ENCODE data around the gene CCDC63.

CCDC63 gene

GRCh38 chr12:110874351-110874750 is 27.6 kb downstream of the CCDC63 start:
- DNase-seq (ENCODE audit: low read depth, low spot score) = no peak
- H3K27ac ChIP-seq = no peak overlapping the region

DNA sequence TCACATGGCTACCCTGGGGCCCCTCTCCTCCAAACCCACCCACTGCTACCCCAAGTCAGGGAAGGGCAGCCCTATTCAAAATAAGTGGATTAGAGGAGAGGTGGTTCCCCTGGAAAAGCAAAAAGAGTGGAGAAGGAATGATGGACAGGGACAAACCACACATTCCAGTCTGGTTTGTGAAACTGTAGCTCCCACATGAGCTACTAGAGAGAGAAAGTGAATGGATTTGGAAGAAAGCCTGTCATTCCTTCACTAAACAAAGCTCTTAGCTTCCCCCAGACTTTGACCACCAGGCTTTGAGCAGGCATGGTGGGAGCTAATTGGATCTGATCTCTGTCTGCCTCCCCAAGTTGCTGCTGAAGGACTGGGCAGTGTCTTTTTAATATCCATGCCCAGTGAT is 28.0 kb downstream of the CCDC63 start:
- DNase-seq (ENCODE audit: low read depth, low spot score) = no peak
- H3K27ac ChIP-seq = no peak overlapping the region

DNA sequence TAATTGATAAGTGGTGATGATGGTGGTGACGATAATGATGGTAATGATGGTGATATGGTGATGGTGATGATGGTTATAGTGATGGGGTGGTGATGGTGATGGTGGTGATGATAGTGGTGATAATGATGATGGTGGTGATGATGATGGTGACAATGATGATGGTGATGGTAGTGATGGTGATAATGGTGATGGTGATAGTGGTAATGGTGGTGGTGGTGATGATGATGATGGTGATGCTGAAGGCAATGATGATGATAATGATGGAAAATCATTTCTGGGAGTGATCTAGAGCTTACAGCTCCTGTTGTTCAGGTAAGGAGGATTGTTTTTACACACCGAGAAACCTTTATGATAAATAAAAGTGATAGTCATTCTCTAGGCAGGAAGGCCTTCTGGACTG is 33.9 kb downstream of the CCDC63 start:
- H3K27ac ChIP-seq = no peak overlapping the region
- DNase-seq (ENCODE audit: low read depth, low spot score) = no peak

GRCh38 chr12:110883251-110883650 is 36.5 kb downstream of the CCDC63 start:
- DNase-seq (ENCODE audit: low read depth, low spot score) = no peak
- no peak overlapping the region for H3K27ac ChIP-seq

DNA sequence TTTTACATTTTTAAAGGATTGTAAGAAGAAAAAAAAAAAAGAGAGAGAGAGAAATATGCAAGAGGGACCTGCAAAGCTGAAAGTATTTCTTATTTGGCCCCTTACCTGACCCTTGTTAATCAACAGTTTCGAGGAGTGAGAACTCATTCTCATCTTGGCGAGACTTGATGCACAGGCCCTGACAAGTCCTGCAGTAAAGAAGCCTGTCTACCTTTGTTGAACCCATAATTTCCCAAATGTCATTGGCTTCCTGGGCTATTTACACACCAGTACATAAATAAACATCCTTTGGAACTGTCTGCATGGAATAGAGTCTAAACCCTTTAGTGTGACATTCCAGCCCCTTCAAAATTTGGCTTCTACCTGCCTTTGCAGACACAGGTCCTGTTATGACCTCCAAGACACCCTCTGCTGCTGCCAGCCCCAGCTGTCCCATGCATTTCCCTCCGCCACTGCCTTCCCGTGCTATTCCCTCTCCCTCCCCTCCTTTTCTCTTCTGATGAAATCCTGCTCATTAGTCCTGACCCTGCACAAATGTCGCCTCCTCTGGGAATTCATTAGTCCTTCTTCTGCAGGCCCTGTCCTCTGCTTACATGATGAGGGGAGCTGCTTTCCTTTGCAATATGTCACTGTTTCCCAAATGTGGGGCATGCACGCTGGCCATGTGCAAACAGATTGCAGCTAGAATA is 38.5 kb downstream of the CCDC63 start:
- H3K27ac ChIP-seq = no peak overlapping the region
- peak; percentile 56 for DNase-seq (ENCODE audit: low read depth, low spot score)

- no peak overlapping the region for H3K27ac ChIP-seq
- no peak for DNase-seq (ENCODE audit: low read depth, low spot score)
Measured at GRCh38 chr12:110888256-110888991, 41.6 kb downstream of the CCDC63 start.

- DNase-seq (ENCODE audit: low read depth, low spot score) = no peak
- H3K27ac ChIP-seq = no peak overlapping the region
Measured at GRCh38 chr12:110889361-110889760, 42.6 kb downstream of the CCDC63 start.

- no peak overlapping the region for H3K27ac ChIP-seq
- no peak for DNase-seq (ENCODE audit: low read depth, low spot score)
Measured at GRCh38 chr12:110893956-110894355, 47.2 kb downstream of the CCDC63 start.

GRCh38 chr12:110896559-110896958 is 49.8 kb downstream of the CCDC63 start:
- DNase-seq (ENCODE audit: low read depth, low spot score) = peak; percentile 90
- peak overlapping the region; percentile 75 for H3K27ac ChIP-seq

DNA sequence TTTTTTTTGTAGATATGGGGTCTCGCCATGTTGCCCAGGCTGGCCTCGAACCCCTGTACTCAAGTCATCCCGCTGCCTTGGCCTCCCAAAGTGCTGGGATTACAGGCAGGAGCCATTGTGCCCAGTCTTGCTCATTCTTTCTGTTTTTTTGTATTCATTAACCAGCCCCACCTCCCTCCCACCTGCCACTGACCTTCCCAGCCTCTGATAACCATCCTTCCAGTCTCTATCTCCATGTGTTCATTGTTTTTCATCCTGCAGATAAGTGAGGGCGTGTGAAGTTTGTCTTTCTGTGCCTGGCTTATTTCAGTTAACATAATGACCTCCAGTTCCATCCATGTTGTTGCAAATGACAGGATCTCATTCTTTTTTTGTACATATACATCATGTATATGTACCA is 54.6 kb downstream of the CCDC63 start:
- DNase-seq (ENCODE audit: low read depth, low spot score) = no peak
- H3K27ac ChIP-seq = no peak overlapping the region

- no peak for DNase-seq (ENCODE audit: low read depth, low spot score)
- no peak overlapping the region for H3K27ac ChIP-seq
Measured at GRCh38 chr12:110903511-110903910, 56.7 kb downstream of the CCDC63 start.

GRCh38 chr12:110906083-110906482 is 59.3 kb downstream of the CCDC63 start:
- no peak overlapping the region for H3K27ac ChIP-seq
- DNase-seq (ENCODE audit: low read depth, low spot score) = no peak

- H3K27ac ChIP-seq = no peak overlapping the region
- DNase-seq (ENCODE audit: low read depth, low spot score) = no peak
Measured at GRCh38 chr12:110906516-110906915, 59.7 kb downstream of the CCDC63 start.

DNA sequence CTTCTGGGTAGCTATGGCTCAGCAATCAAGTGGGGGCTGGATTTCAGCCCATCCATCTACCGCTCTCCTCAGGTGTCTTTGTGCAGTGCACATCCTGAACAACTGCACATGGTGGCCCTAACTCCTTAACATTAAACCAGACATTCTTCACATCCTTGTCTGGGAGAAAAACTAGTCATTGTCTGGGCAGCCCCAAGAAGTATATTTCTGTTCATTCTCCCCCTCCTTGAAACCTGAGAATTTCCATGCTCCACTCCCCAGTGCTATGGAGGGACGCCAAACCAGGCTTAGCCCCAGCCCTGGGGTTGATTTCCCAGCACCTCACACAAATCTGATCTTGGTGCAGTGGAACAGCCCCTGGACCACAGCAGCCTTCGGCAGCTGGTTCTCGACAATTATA is 60.2 kb downstream of the CCDC63 start:
- H3K27ac ChIP-seq = no peak overlapping the region
- DNase-seq (ENCODE audit: low read depth, low spot score) = no peak

DNA sequence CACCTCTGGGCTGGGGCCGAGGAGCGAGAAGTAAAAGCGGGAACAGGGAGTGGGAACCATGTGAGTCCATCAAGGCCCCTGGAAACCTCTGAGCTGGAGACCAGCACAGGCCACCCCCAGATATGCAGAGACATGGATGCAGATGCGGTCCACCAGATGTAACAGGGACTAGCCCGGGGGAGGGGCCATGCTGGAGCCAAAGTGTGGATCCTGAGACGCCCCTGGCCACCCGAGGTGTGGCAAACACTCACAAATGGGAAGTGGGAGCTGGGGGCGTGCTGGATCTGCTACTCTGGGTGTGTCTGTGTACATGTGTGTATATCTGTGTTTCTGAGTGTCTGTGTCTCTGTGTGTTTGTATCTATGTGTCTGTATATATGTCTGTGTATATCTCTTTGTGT is 60.8 kb downstream of the CCDC63 start:
- DNase-seq (ENCODE audit: low read depth, low spot score) = no peak
- H3K27ac ChIP-seq = no peak overlapping the region

GRCh38 chr12:110908377-110909152 is 61.8 kb downstream of the CCDC63 start:
- no peak overlapping the region for H3K27ac ChIP-seq
- DNase-seq (ENCODE audit: low read depth, low spot score) = no peak

DNA sequence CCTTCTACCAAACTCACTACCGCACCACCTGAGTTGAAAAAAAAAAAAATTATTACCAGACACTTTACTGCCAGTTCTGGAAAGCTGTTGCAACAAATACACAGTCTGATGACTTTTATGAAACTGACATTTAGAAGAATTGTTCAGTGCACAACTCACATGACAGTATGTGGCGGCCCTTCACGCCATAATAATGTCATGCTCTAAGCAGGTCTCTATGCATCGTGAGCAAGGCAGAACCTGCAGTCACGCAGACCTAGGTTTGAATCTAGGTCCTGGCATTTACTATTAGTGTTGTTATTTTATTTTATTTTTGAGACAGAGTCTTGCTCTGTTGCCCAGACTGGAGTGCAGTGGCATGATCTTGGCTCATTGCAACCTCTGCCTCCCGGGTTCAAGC is 65.5 kb downstream of the CCDC63 start:
- no peak overlapping the region for H3K27ac ChIP-seq
- DNase-seq (ENCODE audit: low read depth, low spot score) = no peak

GRCh38 chr12:110913119-110914056 is 66.6 kb downstream of the CCDC63 start:
- no peak for DNase-seq (ENCODE audit: low read depth, low spot score)
- H3K27ac ChIP-seq = no peak overlapping the region

DNA sequence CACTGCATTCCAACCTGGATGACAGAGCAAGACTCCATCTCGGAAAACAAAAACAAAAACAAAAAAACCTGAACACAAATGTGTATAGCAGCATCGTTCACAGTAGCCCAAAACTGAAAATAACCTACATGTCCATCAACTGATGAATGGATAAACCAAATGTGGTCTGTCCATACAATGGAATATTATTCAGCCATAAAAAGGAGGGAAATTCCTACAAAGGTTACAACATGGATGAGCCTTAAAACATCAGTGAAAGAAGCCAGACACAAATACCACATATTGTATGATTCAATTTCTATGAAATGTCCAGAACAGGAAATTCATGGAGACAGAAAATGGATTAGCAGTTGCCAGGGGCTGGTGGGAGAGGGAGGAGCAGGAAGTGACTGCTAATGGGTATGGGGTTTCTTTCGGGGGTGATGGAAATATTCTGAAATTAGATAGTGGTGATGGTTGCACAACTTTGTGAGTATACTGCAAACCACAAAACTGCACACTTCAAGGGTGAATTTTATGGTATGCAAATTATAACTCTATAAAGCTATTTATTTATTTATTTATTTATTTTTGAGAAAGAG is 69.6 kb downstream of the CCDC63 start:
- DNase-seq (ENCODE audit: low read depth, low spot score) = no peak
- peak overlapping the region; percentile 76 for H3K27ac ChIP-seq

- H3K27ac ChIP-seq = peak overlapping the region; percentile 76
- no peak for DNase-seq (ENCODE audit: low read depth, low spot score)
Measured at GRCh38 chr12:110917467-110917866, 70.7 kb downstream of the CCDC63 start.

Measured in epithelial cell of prostate (primary cell).